Measurements from ENCODE around the gene KCNJ12.
"Not testable (repeated sequence)": the region's sequence is repeated elsewhere in the genome, so short reads cannot be mapped to it uniquely, and the experiment has no call there.

Gene KCNJ12

DNA sequence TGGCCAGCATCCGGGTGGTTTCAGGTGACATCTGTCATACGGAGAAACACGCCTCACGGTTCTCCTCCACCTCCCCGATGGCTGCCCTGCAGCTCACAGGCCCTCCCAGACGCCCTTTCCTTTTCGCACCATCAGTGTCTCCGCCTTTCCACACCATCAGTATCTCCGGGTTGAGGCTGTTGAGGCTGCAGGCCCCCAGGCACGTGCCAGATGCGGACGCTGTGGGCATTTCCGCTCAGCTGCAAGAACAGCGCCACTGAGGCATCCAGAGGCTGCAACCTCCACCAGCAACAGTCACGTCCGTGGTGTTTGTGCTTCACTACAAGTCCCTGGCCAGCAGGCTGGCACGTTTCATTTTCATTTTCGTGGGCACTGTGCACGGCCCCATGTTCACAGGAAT, 25.7 kb upstream of the KCNJ12 start:
- DNase-seq = not testable (repeated sequence)

DNA sequence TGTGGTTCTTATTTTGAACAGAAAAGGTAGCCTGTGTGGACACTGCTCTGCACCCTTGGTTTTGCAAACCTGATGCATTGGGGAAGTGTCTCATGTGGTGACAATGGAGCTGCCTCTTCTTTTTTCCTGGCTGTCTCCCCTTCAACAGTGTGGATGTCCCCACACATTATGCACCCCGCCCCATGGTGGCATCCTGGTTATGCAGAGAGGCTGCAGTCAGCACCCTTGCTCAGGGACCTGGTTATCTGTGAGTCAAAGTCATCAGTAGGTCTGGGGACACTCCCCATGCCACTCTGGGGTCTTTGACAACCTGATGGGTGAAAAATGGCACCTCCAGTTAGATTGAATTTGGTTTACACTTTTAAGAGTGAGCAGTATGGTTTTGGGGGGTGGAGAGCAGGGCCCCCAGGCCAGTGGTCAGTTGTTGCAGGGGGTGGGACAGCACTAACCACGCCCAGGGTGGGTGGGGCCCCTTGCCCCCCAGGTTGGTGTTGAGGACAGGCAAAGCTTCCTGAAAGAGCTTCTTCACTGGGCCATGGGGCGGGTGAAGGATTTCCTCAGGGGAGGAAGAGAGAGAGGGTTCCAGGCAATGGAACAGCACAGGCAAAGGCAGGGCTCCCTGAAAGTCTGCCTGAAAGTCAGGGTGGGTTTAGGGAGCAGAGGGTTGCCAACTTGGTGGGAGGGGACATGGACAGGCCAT, 24.6 kb upstream of the KCNJ12 start:
- DNase-seq = no peak

DNA sequence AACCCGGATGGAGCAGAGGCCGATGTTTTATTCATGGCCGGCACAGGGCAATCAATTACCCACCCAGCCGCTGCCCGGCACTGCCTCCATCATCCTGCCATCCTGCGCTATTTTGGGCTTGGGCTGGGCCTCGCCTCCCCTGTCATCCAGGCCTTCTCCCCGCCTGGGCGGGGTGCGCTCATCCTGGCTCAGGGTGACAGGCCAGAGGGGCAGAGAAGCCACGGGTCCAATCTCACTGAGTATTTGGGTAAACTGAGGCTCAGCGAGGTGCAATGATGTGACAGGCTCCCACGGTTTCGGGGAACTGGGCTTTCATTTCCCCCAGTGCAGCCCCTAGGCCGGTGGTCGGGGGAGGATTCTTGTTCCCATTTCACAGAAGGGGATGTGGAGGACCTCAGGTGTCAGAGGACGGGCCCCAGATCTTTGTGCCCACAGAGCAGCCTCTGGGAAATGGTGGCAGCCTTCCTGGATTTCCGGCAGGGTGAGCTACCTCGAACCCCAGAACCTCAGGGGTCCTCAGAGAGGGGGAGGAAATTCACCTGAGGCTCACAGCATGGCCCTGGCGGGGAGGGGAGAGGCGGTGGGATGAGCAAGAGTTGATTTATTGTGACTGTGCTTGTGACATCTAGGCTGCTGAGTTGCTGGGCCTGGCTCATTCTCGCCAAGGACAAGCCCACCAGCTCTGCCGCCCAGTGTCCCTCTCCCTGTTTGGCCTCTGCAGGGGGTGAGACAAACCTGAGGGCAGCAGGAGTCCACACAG, 23.8 kb upstream of the KCNJ12 start:
- no peak for DNase-seq

DNA sequence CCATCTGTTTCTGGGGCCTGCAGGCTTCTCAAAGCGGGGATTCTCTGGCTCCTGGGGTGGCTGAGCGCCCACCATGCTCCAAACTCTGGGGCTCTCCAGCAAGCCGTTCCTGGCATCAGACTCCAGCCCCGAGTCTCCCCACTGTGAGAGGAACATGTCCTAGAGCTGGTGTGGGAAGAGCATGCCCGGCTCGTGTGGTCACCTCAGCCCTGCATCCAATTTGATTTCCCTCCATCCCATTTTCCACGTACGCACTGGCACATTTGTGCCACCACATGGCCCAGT, 23.2 kb upstream of the KCNJ12 start:
- DNase-seq = no peak

DNA sequence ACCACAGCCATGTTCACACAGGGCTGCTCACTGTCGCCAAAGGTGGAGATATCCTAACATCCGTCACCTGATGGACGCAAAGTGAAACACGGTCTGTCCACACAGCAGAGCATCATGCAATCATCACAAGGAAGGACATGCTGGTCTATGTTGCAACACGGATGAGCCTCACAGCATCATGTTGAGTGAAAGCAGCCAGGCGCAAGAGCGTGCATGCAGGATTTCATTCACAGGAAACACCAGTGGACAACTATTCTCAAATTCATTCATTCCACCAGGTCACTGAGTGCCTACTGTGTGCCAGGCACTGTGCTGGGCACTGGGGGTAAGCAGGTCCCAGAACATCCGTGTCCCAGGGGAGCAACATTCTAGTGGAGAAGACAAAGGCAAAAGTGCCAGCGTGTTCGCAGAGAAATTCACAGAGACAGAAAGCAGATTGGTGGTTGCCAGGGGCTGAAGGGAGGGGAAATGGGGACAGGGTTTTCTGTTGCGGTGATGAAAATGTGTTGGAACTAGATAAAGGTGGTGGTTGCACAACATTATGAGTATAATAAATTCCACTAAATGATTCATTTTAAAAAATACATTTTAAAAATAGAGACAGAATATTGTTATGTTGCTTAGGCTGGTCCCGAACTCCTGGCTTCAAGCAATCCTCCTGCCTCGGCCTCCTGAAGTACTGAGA, 22.7 kb upstream of the KCNJ12 start:
- DNase-seq = no peak

DNA sequence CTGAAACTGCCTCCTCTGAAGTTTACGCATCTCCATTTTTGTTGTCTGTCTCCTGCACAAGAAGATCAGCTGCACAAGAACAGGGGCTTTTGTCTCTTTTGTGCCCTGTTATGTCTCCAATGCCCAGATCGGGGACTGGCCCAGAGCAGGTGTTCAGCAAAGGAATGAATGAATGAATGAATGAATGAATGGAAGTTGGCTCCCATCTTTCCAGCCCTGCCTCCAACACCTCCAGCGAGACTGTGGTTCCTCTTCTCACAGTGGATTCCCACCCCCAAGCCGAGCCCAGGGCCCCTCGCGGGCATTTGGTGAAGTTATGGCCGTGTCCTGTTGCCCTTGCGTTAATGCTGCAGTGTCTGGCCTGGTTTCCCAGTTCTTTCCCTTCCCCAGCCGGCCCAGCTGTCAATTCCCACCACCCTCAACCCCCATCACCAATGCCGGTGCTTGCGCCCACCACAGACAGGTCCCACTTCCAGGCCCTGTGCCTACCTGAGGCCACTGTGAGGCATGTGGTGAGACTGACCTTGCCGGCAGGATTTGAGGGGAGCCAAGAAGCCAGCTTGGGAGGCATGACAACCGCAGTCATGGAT, 21.3 kb upstream of the KCNJ12 start:
- DNase-seq = no peak

DNA sequence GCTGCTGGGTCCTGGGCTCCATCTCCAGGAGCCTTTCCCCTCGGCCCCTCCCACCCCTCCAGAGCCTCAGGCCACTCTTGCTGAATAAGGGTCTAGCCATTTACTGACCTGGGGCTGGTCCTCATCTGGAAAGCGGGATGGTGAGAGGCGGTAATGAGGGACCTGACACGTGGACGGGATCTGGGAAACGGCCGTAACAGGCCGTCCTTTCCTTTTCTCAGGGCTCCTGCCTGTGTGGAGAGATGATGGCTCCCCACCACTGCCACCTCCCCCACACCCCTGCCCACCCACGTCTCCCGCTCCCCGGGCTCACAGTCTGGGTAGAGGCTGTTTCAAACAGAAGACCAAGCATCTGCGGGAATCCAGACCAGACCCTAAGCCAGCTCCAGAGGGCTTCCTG, 20.6 kb upstream of the KCNJ12 start:
- no peak for DNase-seq

DNA sequence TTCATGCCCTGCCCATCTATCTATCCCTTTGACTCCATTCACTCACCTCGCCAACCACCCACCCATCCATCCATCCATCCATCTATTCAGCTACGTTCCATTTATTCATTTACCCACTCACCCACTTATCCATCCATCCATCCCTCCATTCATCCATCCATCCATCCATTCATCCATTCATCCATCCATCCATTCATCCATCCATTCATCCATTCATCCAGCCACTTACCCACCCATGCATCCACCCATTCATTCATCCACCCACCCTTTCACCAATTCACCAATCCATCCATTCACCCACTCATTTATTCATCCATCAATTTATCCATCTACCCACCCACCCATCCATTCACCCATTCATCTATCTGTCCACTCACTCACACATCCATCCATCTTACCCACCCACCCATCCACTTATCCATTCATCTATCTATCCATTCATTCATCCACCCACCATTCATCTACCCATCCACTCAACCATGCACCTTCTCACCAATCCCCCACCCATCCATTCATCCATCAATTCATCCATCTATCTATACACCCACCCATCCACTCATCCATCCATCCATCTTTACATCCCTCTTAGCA, 19.5 kb upstream of the KCNJ12 start:
- no peak for DNase-seq

DNA sequence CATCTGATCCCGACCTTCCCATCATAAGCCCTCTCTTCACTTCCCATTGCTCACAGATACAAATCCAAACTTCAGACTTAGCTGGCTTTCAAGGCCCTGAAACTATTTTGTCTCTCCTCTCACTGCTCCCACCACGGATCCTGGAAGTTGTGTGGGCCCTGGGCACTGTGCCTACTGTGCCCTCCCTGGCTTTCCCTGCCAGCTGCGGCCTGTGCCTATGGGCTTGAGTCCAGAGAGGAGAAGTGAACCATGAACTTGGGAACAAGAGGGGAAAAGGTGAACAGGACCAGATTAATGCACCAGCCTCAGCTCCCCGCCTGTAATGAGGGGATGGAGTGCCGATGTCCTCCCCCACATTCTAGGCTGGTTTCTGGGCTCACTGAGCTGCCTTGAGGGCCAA, 18.9 kb upstream of the KCNJ12 start:
- DNase-seq = no peak

DNA sequence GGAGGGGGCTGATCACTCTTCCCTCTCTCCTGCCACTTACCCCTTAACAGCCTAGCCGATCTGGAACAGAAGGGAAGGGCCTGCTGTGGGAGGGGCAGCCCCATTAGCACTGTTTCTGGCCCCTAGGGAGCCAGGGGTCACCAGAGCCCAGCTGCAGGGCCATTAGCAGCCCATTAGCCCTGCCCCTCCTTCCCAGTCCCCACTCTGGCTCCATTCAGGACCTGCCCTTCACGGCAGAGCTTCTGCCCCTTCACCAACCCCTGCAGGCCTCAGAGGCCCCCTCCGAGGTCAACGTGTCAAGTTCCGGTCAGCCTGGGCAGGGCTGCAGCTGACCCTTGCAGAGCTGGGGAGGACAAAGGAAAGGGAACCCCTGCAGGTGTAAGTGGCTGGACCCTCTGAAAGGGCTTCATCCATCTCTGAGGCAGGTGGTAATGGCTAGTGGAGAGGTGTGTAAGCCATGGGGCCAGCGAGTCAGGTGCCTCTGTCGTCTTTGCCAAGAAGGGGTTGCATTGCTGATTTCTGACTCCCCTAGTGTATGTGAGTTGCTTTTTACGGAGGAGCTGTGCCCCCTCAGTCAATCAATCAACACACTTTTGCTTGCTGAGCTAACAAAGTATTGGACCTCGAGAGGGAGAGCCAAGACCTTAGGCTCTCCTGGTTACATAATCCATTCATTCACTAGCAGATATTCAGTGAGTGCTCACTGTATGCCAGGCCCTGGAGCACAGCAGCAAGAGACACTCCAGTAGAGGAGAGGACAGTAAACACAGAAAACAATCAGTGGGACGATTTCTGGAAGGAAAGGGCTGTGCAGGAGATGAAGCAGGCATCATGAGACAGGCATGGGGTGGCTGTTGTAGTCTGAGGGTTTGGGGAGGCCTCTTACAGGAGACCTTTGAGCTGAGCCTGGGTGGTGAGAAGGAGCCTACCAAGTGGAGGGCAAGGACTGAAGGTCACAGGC, 18.2 kb upstream of the KCNJ12 start:
- no peak for DNase-seq

DNA sequence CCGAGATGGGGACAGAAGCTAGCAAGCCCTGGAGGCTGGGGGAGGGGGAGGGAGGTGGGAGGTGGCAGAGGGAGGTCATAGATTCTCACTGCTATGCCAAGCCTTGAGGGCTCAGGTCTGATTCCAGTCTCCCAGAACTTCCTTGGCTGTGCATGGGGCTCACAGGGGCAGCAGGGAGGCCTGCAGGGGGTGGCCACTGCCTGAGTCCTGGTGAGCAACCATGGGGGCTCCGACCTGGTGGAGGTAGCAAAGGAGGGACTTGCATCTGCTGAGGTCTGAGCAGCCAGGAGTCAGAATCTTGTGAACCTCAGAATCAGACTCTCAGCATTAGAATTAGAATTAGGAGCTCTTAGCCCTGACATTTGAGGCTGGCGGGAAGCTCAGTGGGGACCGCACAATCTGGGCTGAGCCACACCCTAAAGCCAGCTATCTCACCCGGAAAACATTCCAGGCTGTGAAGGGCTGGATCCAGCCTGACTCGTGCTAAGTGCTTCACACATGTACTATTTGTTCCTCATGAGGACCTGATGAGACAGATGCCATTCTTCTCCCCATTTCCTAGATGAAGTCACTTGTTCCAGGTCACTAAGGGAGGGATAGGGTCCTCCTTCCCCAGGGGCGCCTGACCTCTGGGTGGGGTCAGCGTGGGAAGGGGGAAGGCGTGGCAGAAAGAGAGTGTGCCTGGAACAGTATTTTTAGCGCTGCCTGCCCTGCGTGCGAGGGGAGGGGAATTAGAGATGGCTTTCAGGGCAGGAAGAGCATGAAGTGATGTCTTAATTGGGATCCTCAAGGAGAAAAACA, 17.3 kb upstream of the KCNJ12 start:
- no peak for DNase-seq

DNA sequence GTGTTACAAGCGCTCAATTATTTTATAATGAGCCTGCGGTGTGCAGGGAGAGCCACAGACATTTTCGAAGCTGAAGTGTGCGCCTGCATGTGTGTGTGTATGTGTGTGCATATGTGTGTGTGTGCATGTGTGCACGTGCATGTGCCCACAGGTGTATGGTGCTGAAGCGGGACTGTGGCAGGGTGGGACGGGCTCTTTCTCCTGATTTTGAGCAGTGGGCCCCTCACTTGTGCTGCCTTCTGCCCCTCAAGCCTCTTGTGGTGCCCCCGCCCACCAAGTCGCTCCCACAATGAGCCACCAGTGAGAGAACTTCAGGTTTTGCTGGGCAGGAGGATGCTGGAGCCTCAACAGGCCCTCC, 16.7 kb upstream of the KCNJ12 start:
- DNase-seq = no peak

DNA sequence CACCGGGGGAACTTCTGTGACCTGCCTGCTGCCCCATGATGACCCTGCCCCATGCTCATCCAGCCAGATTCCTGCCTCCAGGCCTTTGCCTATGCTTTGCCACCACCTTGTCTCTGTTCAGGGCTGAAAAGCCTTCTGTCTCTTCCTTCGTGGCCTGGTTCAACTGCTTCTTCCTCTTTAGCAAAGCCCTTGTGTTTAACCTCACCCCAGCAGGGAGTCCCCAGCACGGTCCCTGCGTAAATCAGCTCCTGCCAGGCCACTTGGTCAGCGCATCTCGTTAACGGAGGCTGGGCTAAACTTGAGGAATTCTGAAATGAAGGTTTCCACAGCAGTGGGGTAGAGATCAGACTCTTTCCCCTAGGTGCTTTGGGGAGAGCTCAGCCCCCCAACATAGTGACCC, 16.1 kb upstream of the KCNJ12 start:
- DNase-seq = no peak

DNA sequence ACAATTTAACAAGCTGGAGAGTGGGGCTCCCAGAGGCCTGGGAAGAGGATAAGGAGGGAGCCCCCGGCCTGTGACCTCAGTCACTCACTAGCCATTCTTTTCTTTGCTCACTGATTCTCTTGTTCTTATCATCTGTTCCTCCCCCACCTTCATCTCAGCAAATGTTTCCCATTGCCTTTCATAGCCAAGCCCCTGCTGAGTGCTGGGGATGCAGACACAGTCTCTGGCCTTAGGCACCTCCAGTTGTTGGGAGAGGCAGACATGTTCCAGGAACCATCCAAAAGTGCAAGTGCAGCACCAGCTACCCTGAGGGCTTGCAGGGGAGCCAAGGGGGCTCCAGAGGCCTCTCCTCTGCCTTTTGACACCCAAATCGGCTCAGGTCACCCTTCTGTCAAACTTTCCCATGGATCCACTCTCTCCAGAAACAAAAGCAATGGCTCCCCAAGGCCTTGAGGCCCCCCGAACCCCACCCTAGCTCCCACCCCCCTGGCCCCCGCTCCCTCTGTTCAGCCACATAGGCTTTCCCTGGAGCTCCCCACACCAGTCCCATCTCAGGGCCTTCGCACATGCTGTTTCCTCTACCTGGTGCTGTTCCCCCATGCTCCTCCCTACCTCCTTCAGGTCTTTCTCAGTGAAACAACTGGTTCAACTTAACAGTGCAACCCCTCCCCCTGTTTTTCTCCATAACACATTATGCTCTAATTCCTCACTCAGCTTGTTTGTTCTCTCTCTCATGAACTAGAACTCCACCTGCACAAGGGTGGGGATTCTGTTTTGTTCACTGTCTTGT, 14.9 kb upstream of the KCNJ12 start:
- DNase-seq = no peak

DNA sequence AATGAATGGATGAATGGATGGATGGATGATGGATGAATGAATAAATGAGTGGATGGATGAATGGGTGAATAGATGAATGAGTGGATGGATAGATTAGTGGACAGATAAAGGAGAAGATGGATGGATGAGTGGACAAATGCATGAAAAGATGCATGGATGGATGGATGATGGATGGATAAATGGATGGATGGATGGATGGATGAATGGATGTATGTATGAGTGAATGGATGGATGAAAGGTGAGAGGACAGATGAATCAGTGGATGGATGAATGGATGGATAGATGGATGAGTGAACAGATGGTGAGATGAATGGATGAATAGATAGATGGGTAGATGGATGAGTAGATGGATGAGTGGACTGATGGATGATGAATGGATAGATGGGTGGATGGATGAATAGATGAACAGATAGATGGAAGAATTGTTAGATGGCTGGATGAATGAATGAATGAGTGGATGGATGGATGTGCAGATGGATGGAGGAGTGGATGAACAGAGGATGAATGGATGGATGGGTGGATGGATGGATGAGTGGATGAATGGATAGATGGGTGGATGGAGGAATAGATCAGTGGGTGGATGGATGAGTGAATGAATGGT, 13.7 kb upstream of the KCNJ12 start:
- no peak for DNase-seq

DNA sequence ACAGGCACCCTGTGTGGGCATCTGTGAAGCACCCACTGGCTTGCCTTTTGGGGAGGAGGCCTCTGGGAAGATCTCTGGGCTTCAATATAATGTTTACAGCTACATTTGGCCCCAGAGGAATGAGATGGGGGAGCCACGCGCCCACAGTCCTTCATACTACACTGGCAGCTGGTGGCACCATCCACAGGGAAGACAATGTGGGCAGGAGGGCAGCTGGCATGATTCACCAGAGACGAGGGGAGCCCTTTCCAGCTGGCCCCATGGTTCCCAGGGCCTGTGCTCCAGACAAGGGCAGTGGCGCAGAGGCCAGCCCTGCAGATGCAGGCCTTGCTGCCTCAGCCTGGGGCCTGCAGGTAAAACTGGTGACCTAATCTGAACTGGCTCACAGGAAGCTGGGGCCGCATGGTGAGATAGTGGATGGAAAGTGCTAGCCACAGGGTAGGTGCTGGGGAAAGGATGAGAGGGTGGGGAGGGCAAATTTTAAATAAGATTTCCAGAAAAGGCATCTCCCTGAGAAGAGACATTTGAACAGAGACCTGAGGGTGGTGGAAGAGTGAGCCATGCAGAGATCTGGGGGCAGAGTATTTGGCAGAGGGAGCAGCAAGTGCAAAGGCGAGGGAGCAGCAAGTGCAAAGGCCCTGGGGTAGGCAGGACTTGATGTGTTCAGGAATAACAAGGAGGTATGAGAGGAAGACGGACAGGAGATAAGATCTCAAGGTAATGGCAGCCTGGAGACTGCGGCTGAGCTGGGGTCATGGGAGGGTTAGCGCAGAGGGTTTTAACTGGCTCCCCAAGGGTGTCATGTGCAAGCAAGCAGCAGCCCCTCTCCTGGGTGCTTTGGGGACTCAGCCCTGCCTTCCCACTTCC, 12.1 kb upstream of the KCNJ12 start:
- no peak for DNase-seq

DNA sequence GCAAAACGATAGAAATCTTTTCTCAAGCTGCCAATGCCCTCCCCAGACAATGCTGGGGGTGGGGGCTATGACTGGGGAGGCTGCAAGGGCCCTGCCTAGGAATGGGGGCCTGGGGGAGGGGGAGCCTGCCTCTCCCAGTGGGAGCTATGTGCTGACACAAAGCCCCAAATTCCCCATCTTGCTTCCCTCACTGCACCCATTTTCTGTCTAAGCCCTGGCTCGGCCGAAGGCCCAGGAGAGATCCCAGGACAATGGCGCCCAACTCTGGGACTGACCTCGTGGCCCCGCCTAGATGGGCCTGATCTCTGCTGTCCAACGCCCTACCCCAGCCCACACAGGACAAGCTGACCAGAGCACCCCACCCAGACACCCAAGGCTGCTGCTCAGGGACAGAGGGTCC, 11.1 kb upstream of the KCNJ12 start:
- no peak for DNase-seq

DNA sequence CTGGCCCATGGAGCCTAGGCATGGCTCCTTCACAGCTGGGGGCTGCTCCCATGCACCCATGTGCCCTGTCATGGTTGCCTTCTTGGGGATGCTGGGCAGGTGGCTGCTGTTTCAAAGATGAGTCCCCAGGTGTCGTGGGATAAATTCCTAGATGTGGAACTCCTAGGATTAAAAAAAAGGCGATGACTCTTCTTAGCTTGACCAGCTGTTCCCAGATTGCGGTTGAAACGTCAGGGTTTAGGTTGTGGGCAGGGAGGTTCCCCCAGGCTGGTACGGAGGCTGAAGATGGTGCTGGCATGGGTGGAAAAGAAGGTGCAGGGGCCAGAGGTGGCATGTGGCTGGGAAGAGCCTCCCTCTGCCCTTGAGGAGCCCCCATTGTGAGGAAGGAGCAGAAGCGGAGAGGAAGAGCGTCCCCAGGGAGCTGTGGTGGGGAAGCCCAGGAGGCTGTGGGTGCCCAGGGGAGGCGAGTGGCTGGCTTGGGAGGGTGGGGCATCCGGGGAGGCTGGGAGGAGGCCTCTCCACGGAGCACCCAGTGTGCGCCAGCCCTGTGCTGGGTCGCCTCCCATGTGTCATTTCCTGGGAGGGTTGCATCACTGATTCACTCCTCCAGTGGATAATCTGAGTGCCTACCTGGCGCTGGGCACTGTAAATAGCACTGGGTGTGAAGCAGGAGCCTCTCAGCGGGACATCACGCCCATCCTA, 7.5 kb upstream of the KCNJ12 start:
- DNase-seq = no peak

DNA sequence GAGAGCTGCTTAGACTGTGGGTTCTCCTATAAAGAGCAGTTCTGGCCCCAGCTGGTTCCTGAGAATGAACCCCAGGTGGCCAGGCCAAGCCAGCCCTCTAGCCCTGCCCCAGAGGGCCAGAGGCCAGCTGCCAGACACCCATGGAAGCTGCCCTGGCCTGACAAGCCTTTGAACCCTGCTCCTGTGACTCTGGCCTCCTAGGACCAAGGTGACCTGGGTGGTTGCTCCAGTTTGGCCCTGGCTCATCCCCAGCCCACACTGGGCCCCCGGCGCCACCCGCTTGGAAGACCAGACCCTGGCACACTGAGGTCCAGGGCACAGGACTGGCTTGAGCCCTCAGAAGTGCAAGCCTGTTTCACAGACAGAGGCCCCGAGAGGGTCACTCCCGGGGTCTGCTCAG, 6.8 kb upstream of the KCNJ12 start:
- no peak for DNase-seq
